K562 (cell line): Measurements from ENCODE around the gene THAP9.

ENCODE experiments used
- CREB1 ChIP-seq, 2 experiments: sonication (generic) in 1 of 2; formaldehyde crosslinking in 1 of 2; IDR thresholded peaks; 2 replicates each; pipeline versions ENCODE4 v1.6.1 to v1.8.0; 2012 to 2022; ENCODE audit warnings: inconsistent platforms in 1 of 2, mild to moderate bottlenecking in 1 of 2, missing genetic modification reagents in 1 of 2, moderate library complexity in 1 of 2
- CTCF ChIP-seq, 3 experiments: IDR thresholded peaks in 2 of 3; conservative IDR thresholded peaks in 1 of 3; 2 replicates each; pipeline ENCODE4 v1.5.1; 2011 to 2012; ENCODE audit warnings: low read length in 3 of 3, mild to moderate bottlenecking in 3 of 3, control low read depth in 2 of 3, improper control_type of control experiment in 1 of 3, inconsistent platforms in 1 of 3, low read depth in 1 of 3, mixed read lengths in 1 of 3, moderate library complexity in 1 of 3; ENCODE audit not compliant: insufficient read depth in 2 of 3
- HDGF ChIP-seq: fragments of 450-650 bp; IDR thresholded peaks from 2 replicates; pipeline ENCODE4 v1.6.1; 2016
- KDM1A ChIP-seq, 2 experiments: fragments of 450-650 bp; IDR thresholded peaks; 2 replicates each; pipeline ENCODE4 v1.6.1; 2016; ENCODE audit warnings: mild to moderate bottlenecking in 2 of 2
- NR2F6 ChIP-seq: fragments of 450-650 bp; formaldehyde crosslinking; IDR thresholded peaks from 2 replicates; pipeline ENCODE4 v1.4.0; 2020; ENCODE audit warnings: mild to moderate bottlenecking
- RAD21 ChIP-seq, 2 experiments: fragments of 250-450 bp in 1 of 2; fragments of 450-650 bp in 1 of 2; sonication (Bioruptor Pico) in 1 of 2; formaldehyde crosslinking in 1 of 2; IDR thresholded peaks in 1 of 2; conservative IDR thresholded peaks in 1 of 2; 2 replicates each; pipeline versions ENCODE4 v1.4.0 to v1.8.0; 2020 to 2022; ENCODE audit warnings: mild to moderate bottlenecking in 2 of 2, moderate library complexity in 1 of 2
- SAP30 ChIP-seq: fragments of 200-600 bp; sonication (generic); IDR thresholded peaks from 2 replicates; pipeline ENCODE4 v1.6.1; 2012; ENCODE audit warnings: borderline replicate concordance, low read depth, mild to moderate bottlenecking, moderate library complexity, low read length, control low read depth, inconsistent platforms; ENCODE audit not compliant: insufficient read depth, poor library complexity, severe bottlenecking
- THRA ChIP-seq: fragments of 450-650 bp; IDR thresholded peaks from 2 replicates; pipeline ENCODE4 v1.6.1; 2017; ENCODE audit warnings: mild to moderate bottlenecking, moderate library complexity
- XRCC4 ChIP-seq: IDR thresholded peaks from one replicate; pipeline ENCODE4 v1.6.1; 2011; ENCODE audit not compliant: insufficient read depth, insufficient read length; ENCODE audit errors: extremely low read depth

- TF ChIP-seq SAP30 (no peak), XRCC4 (no peak), THRA (no peak), RAD21 (CRISPR knock-in tag; conservative IDR thresholded peaks at IDR 0.05 in 1 of 2, IDR thresholded peaks at IDR 0.05 in 1 of 2) (no peak), CTCF (IDR thresholded peaks at IDR 0.05 in 2 of 3, conservative IDR thresholded peaks at IDR 0.05 in 1 of 3; ENCODE audit: insufficient read depth in 2 of 3, low read depth in 1 of 3, low read length in 3 of 3) (no peak), CREB1 (IDR thresholded peaks at IDR 0.05) (no peak), CREB1 (CRISPR knock-in tag; IDR thresholded peaks at IDR 0.05) (no peak), KDM1A (IDR thresholded peaks at IDR 0.05) (no peak), NR2F6 (CRISPR knock-in tag) (no peak), HDGF (no peak)
Observed at GRCh38 chr4:82866706-82867385, 33.7 kb upstream of the THAP9 start.
